H9 (cell line): Measurements from ENCODE around the gene PRPF19. TPM values are rescaled to one million over a fixed set of nuclear protein-coding genes. Genes with fewer than 3 reads are reported as not detected.

ENCODE experiments used
- DNase-seq: peaks from one replicate; pipeline ENCODE4 v3.0.0-alpha.2; 2017
- H2AFZ ChIP-seq: one replicate; pipeline ENCODE4 v1.6.1; 2013; ENCODE audit warnings: mild to moderate bottlenecking, low read length, control low read depth, moderate library complexity
- H2AK5ac ChIP-seq: 2 replicates; pipeline ENCODE4 v1.6.1; 2013; ENCODE audit warnings: low read length, control low read depth, mixed read lengths; ENCODE audit not compliant: insufficient read length
- H2BK120ac ChIP-seq: one replicate; pipeline ENCODE4 v1.6.1; 2013; ENCODE audit warnings: low read depth, mild to moderate bottlenecking, low read length, control low read depth, inconsistent platforms; ENCODE audit not compliant: poor library complexity, severe bottlenecking
- H2BK12ac ChIP-seq: 2 replicates; pipeline ENCODE4 v1.6.1; 2013; ENCODE audit warnings: low read length, control low read depth, mixed read lengths, low read depth; ENCODE audit not compliant: insufficient read length
- H2BK15ac ChIP-seq: 2 replicates; pipeline ENCODE4 v1.6.1; 2013; ENCODE audit warnings: low read depth, low read length, control low read depth
- H2BK20ac ChIP-seq: one replicate; pipeline ENCODE4 v1.6.1; 2013; ENCODE audit warnings: low read depth, mild to moderate bottlenecking, low read length, control low read depth, inconsistent platforms; ENCODE audit not compliant: poor library complexity, severe bottlenecking
- H2BK5ac ChIP-seq: 2 replicates; pipeline ENCODE4 v1.6.1; 2013; ENCODE audit warnings: low read length, control low read depth, mixed read lengths; ENCODE audit not compliant: insufficient read length
- H3K14ac ChIP-seq: 2 replicates; pipeline ENCODE4 v1.6.1; 2013; ENCODE audit warnings: low read length, control low read depth; ENCODE audit not compliant: insufficient read depth
- H3K18ac ChIP-seq: 2 replicates; pipeline ENCODE4 v1.6.1; 2013; ENCODE audit warnings: low read depth, mild to moderate bottlenecking, mixed read lengths, low read length, control low read depth; ENCODE audit not compliant: insufficient read length
- H3K23ac ChIP-seq: 2 replicates; pipeline ENCODE4 v1.6.1; 2013; ENCODE audit warnings: low read length, control low read depth, mixed read lengths, low read depth; ENCODE audit not compliant: insufficient read length
- H3K23me2 ChIP-seq: 2 replicates; pipeline ENCODE4 v1.6.1; 2013; ENCODE audit warnings: low read depth, mild to moderate bottlenecking, mixed read lengths, low read length, control low read depth; ENCODE audit not compliant: insufficient read length, poor library complexity, severe bottlenecking
- H3K27ac ChIP-seq: 2 replicates; pipeline ENCODE4 v1.5.1; 2013; ENCODE audit warnings: low read length, control low read depth, mixed read lengths, low read depth; ENCODE audit not compliant: insufficient read length
- H3K27me3 ChIP-seq: 2 replicates; pipeline ENCODE4 v1.6.1; 2013; ENCODE audit warnings: low read length, control low read depth, inconsistent platforms; ENCODE audit not compliant: insufficient read depth
- H3K4ac ChIP-seq: 2 replicates; pipeline ENCODE4 v1.6.1; 2013; ENCODE audit warnings: low read depth, mild to moderate bottlenecking, control low read depth, inconsistent platforms, low read length, moderate library complexity
- H3K4me1 ChIP-seq: 2 replicates; pipeline ENCODE4 v1.6.1; 2013; ENCODE audit warnings: low read length, control low read depth, inconsistent platforms; ENCODE audit not compliant: insufficient read depth
- H3K4me2 ChIP-seq: 2 replicates; pipeline ENCODE4 v1.6.1; 2013; ENCODE audit warnings: low read length, control low read depth, mixed read lengths; ENCODE audit not compliant: insufficient read length, insufficient read depth
- H3K56ac ChIP-seq: 2 replicates; pipeline ENCODE4 v1.6.1; 2013; ENCODE audit warnings: low read depth, mild to moderate bottlenecking, mixed read lengths, low read length, control low read depth; ENCODE audit not compliant: insufficient read length
- H3K79me1 ChIP-seq: 2 replicates; pipeline ENCODE4 v1.6.1; 2013; ENCODE audit warnings: low read depth, mild to moderate bottlenecking, moderate library complexity, low read length, control low read depth, inconsistent platforms; ENCODE audit not compliant: insufficient read depth, poor library complexity, severe bottlenecking
- H3K79me2 ChIP-seq: 2 replicates; pipeline ENCODE4 v1.6.1; 2013; ENCODE audit warnings: low read length, control low read depth, inconsistent platforms; ENCODE audit not compliant: insufficient read depth
- H3K9ac ChIP-seq: 2 replicates; pipeline ENCODE4 v1.6.1; 2013; ENCODE audit warnings: low read length, control low read depth, mixed read lengths; ENCODE audit not compliant: insufficient read length; ENCODE audit errors: extremely low read depth
- H3K9me3 ChIP-seq: one replicate; pipeline ENCODE4 v1.6.1; 2013; ENCODE audit warnings: low read depth, low read length, inconsistent platforms; ENCODE audit not compliant: control insufficient read depth
- H3T11ph ChIP-seq: one replicate; pipeline ENCODE4 v1.6.1; 2013; ENCODE audit warnings: mild to moderate bottlenecking, low read length, control low read depth, inconsistent platforms
- H4K20me1 ChIP-seq: one replicate; pipeline ENCODE4 v1.6.1; 2013; ENCODE audit not compliant: control insufficient read depth, insufficient read length, insufficient read depth
- H4K5ac ChIP-seq: 2 replicates; pipeline ENCODE4 v1.6.1; 2013; ENCODE audit warnings: low read depth, mild to moderate bottlenecking, mixed read lengths, low read length, control low read depth; ENCODE audit not compliant: insufficient read length
- H4K8ac ChIP-seq: replicated peaks from 2 replicates; pipeline ENCODE4 v1.6.1; 2013; ENCODE audit warnings: low read length, control low read depth, mixed read lengths, low read depth; ENCODE audit not compliant: insufficient read length
- H4K91ac ChIP-seq: 2 replicates; pipeline ENCODE4 v1.6.1; 2013; ENCODE audit warnings: low read depth, mild to moderate bottlenecking, moderate library complexity, mixed read lengths, low read length, control low read depth; ENCODE audit not compliant: insufficient read length
- H3K27ac Mint-ChIP-seq, 3 experiments: 2 replicates in 2 of 3; 3 replicates in 1 of 3; pipeline ENCODE4 v1.8.0; 2020 to 2021; ENCODE audit warnings: mixed read lengths in 3 of 3, mild to moderate bottlenecking in 1 of 3, moderate library complexity in 1 of 3
- H3K27me3 Mint-ChIP-seq: 2 replicates; pipeline ENCODE4 v1.8.0; 2021; ENCODE audit warnings: low read depth, mild to moderate bottlenecking, moderate library complexity, mixed read lengths
- H3K36me3 Mint-ChIP-seq, 3 experiments: 2 replicates in 2 of 3; 3 replicates in 1 of 3; pipeline ENCODE4 v1.8.0; 2020 to 2021; ENCODE audit warnings: low read depth in 3 of 3, mixed read lengths in 3 of 3; ENCODE audit not compliant: insufficient read depth in 1 of 3
- H3K4me1 Mint-ChIP-seq, 2 experiments: 2 replicates each; pipeline ENCODE4 v1.8.0; 2020; ENCODE audit warnings: mixed read lengths in 2 of 2
- H3K4me3 Mint-ChIP-seq, 2 experiments: 2 replicates in 1 of 2; 3 replicates in 1 of 2; pipeline ENCODE4 v1.8.0; 2020 to 2021; ENCODE audit warnings: mild to moderate bottlenecking in 2 of 2, mixed read lengths in 2 of 2, moderate library complexity in 1 of 2
- H3K9me3 Mint-ChIP-seq, 2 experiments: 2 replicates in 1 of 2; 3 replicates in 1 of 2; pipeline ENCODE4 v1.8.0; 2020; ENCODE audit warnings: mild to moderate bottlenecking in 2 of 2, mixed read lengths in 2 of 2, moderate library complexity in 1 of 2
- CTCF ChIP-seq: fragments of 200-600 bp; sonication (generic); conservative IDR thresholded peaks from 3 replicates; pipeline ENCODE4 v1.8.0; 2021; ENCODE audit warnings: antibody characterized with exemption, mild to moderate bottlenecking
- WGBS: extraction: QIAGEN DNeasy Blood & Tissue Kit; methylation state at CpG from one replicate; pipeline ENCODE4 v1.1.7; 2013; ENCODE audit warnings: missing lambda C conversion rate, low lambda C conversion rate, mixed read lengths; ENCODE audit not compliant: insufficient read length; ENCODE audit errors: extremely low coverage; 5-methylcytosine and 5-hydroxymethylcytosine counted together
- total RNA-seq: library from RNA; stranded (reverse); gene quantifications from 2 replicates; pipeline ENCODE4 v1.2.1, GENCODE V29; 2021

Gene PRPF19
- total RNA-seq, 1 experiment from 2014 or later = 130 TPM

- no peak overlapping the region for H3K56ac ChIP-seq
- Mint-ChIP-seq H3K4me3 (no peak overlapping the region), H3K4me1 (peaks cover 20 to 22% of the 10 kb centered on the region in 2 experiments), H3K27ac (no peak overlapping the region), H3K27me3 (peaks cover 7% of the 10 kb centered on the region), H3K36me3 (peaks cover 22 to 46% (median 40%) of the 10 kb centered on the region in 3 experiments; a peak in 6 of 7 replicates), H3K9me3 (no peaks in the 10 kb centered on the region)
- no peak overlapping the region for H4K5ac ChIP-seq
- H3K14ac ChIP-seq = no peak overlapping the region
- H3K18ac ChIP-seq = no peak overlapping the region
- H2AK5ac ChIP-seq = no peak overlapping the region
- no peak overlapping the region for H2BK5ac ChIP-seq
- H2BK20ac ChIP-seq = no peak overlapping the region
- TF ChIP-seq CTCF = no peak
- H3K27ac ChIP-seq = no peak overlapping the region
- peaks cover 2% of the 10 kb centered on the region for H3K4me1 ChIP-seq
- H3K23ac ChIP-seq = no peak overlapping the region
- H4K20me1 ChIP-seq = no peaks in the 10 kb centered on the region
- H3K9me3 ChIP-seq = no peaks in the 10 kb centered on the region
- no peak overlapping the region for H3T11ph ChIP-seq
- no peak overlapping the region for H4K8ac ChIP-seq
- no peak overlapping the region for H2BK120ac ChIP-seq
- no peaks in the 10 kb centered on the region for H3K79me2 ChIP-seq
- H3K79me1 ChIP-seq = no peaks in the 10 kb centered on the region
- no peak overlapping the region for H3K4ac ChIP-seq
- WGBS = no CpG with 5 or more reads among the region's 6 CpGs
- no peak overlapping the region for H3K9ac ChIP-seq
- no peak overlapping the region for H3K4me2 ChIP-seq
- H4K91ac ChIP-seq = no peak overlapping the region
- no peak overlapping the region for H2BK12ac ChIP-seq
- H2AFZ ChIP-seq = no peak overlapping the region
- peaks cover 10% of the 10 kb centered on the region for H3K23me2 ChIP-seq
- no peak overlapping the region for H2BK15ac ChIP-seq
- no peak for DNase-seq
- H3K27me3 ChIP-seq = no peaks in the 10 kb centered on the region
Measured at GRCh38 chr11:60922906-60923305, 16.5 kb upstream of the PRPF19 start.
